NB4 (cell line): ENCODE measurements around the gene M1AP.

Experiments used
- DNase-seq: peaks from one replicate; pipeline ENCODE4 v3.0.0; 2010; ENCODE audit warnings: low read depth
- H3K4me3 ChIP-seq: one replicate; pipeline ENCODE4 v1.5.1; 2011; ENCODE audit warnings: mild to moderate bottlenecking, low read depth, low read length, moderate library complexity
- MYC ChIP-seq: IDR thresholded peaks from 2 replicates; pipeline ENCODE4 v1.6.1; 2011; ENCODE audit warnings: low read depth, low read length
- POLR2A ChIP-seq: IDR thresholded peaks from 2 replicates; pipeline ENCODE4 v1.6.1; 2011; ENCODE audit warnings: mild to moderate bottlenecking; ENCODE audit not compliant: insufficient read length; ENCODE audit errors: extremely low read depth
- TF ChIP-seq, protein P1 (sequence below): IDR thresholded peaks from 2 replicates; pipeline ENCODE4 v1.6.1; 2011; ENCODE audit warnings: low read depth, low read length
- TF ChIP-seq, protein P2 (sequence below): IDR thresholded peaks from one replicate; pipeline ENCODE4 v1.5.1; 2012; ENCODE audit warnings: low read depth, low read length

Gene M1AP

DNA sequence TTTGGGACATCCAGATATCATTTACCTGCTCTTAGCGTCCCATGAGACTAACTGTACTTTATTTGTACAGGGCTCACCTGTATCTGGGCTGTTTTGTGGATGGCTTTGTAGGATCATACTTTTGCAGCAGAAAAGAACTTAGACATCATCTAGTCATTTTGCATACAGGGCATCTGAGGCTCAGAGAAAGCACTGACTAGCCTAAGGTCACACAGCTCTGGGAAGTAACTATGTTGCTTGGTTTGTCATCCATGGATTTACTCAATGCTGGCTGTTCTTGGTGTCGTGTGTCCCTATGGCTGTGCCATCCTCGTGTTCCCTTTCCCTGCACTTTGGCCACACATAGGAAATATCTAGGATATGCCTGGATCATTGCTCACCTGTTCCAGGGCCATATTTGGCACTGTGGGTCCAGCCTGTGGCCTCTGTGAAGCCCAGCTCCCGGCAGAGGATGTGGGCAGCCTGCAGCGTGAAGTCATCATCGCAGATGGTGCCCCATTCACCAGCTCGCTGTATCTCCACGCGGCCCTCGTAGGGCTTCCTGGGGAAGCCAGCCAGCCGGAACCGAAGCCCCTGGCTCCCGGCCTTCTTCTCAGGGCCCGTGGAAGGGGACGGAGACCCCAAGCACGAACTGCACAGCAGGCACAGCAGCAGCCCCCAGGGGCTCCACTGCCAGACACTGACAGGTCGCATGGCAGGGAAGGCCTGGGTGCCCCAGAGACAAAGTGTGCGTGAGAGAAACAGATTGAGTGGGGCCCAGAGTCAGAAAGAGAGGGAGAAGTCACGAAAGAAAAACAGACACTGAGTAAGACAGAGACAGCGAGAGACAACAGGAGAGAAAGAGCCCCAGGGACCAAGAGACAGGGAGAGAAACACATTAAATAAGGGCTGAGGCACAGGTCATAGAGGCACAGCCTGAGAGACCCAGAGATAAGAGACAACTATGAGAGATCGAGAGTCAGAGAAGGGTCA is 95.9 kb downstream of the M1AP start:
- no peak overlapping the region for H3K4me3 ChIP-seq
- TF ChIP-seq MYC = no peak
- TF ChIP-seq, protein P1, sequence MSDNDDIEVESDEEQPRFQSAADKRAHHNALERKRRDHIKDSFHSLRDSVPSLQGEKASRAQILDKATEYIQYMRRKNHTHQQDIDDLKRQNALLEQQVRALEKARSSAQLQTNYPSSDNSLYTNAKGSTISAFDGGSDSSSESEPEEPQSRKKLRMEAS = no peak
- no peak for TF ChIP-seq POLR2A
- TF ChIP-seq, protein P2, sequence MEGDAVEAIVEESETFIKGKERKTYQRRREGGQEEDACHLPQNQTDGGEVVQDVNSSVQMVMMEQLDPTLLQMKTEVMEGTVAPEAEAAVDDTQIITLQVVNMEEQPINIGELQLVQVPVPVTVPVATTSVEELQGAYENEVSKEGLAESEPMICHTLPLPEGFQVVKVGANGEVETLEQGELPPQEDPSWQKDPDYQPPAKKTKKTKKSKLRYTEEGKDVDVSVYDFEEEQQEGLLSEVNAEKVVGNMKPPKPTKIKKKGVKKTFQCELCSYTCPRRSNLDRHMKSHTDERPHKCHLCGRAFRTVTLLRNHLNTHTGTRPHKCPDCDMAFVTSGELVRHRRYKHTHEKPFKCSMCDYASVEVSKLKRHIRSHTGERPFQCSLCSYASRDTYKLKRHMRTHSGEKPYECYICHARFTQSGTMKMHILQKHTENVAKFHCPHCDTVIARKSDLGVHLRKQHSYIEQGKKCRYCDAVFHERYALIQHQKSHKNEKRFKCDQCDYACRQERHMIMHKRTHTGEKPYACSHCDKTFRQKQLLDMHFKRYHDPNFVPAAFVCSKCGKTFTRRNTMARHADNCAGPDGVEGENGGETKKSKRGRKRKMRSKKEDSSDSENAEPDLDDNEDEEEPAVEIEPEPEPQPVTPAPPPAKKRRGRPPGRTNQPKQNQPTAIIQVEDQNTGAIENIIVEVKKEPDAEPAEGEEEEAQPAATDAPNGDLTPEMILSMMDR = no peak
- DNase-seq = no peak

DNA sequence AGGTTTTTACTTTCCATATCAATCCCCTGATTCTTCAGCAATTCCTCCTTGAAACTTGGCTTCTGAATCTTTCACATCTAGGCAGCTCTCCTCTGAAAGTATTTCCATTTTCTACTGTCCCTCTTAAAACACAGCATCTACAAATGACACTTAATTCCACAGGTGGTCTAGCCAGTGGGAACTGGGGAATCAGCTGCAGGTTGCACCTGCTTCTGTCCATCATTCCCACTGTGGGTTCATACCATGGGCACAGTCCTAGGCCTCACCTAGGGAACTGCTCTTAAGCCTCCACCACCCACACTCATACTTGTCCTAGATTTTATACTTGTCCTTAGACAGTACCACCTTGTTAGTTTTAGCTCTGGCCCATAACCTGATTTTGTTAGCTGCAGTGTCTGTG is 96.6 kb downstream of the M1AP start:
- no peak overlapping the region for H3K4me3 ChIP-seq
- no peak for DNase-seq
- no peak for TF ChIP-seq MYC
- TF ChIP-seq POLR2A = no peak
- TF ChIP-seq, protein P1 = no peak
- TF ChIP-seq, protein P2 = no peak

DNA sequence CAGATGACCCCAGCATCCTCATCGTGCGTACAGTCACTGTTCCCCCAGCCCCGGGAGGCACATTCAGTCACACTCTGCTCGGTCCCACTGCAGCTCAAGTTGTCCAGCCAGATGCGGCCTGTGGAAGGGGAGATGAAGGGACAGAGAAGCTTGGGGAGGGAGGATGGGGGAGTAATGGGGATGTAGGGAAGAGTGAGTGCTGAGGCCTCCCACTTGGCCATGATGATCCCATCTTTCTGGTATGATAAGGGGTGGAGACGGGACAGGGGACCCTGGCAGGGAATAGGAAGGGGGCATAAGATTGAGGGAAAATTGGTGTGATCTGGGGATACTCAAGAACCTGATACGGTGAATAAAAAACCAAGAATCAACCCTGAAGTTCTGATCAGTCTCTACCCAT is 97.9 kb downstream of the M1AP start:
- TF ChIP-seq MYC (no peak), POLR2A (no peak)
- TF ChIP-seq, protein P1 = no peak
- TF ChIP-seq, protein P2 = no peak
- no peak for DNase-seq
- peak overlapping the region; percentile 77 for H3K4me3 ChIP-seq

DNA sequence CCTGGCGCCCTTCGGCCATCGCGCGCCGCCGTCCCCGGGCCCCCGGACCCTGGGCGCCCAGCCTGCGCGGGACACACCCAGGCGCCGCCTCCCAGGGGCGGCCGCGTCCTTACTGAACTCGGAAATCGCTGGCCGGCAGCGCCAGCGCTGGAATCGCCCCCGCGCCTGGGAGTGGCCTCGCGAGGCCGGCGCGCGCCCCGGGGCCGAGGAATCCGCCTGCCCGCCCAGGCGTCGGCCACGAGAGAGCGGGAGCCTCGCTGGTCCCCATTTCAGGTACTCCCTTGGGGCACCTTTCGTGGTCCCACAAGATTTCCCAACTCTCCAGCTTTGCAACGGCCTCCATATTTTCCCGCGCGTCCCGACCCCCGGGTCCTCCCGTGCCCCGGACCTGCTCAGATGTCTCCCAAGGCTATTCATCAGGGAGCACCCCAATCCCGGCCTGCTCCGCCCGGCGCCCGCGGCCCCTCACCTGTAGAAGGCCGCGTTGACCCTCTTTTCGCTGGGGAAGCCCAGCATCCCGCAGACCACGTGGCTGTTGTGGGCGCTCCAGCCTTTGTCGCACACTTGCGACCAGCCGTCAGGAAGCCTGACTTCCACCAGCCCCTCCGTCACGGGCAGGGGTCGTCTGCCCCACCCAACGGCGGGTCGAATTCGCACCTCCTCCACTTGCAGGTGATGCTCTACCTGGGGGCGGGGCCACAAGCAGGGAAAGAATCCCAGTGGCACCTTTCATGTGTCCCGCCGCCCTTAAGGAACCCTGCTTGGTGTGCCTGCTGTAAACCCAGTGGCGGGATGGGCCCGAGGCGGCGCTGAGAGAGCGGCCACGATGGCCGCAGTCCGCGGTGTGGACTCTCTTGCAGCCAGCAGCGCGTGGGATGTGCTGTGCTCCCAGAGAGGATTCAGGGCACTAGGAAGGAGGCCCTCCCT is 99.0 kb downstream of the M1AP start:
- peak; percentile 88 for DNase-seq
- peak overlapping the region; percentile 77 for H3K4me3 ChIP-seq
- TF ChIP-seq, protein P2 = no peak
- TF ChIP-seq MYC (peak; percentile 85; the same call in 1 of the 2 replicates), POLR2A (peak; percentile 66)
- TF ChIP-seq, protein P1 = peak; percentile 94

DNA sequence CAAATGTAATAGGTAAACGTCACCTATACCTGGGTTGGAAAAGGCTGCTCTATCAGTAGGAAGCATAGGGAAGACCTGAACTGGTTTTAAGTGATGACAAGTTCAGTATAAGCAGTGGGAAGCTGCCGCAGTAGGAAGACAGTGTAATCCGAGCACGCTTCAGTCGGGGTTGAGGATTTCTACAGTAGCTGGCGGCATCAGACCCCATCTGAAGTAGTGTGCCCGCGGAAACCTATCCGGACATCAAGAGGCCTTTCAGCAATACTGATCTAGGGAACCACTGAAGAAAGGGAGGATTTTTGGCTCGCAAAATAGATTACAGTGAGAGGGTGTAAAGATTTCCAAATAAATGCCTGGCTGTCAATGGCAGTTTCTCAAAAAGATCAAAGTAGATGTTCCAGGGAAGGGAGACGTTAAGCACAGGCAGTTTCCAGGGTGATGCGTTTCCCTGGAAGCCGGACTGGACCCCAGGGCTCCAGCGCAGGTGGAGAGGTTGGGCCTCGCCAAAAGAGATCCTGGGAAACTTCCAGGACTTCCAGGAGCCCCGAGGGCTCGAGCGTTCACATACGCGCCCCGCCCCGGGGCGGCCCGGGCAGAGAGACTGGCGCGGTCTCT is 99.7 kb downstream of the M1AP start:
- TF ChIP-seq, protein P1 = no peak
- TF ChIP-seq POLR2A (no peak), MYC (no peak)
- TF ChIP-seq, protein P2 = no peak
- no peak for DNase-seq
- H3K4me3 ChIP-seq = peak overlapping the region; percentile 54
